Neural progenitor cell (in vitro differentiated cells): Measurements from ENCODE around the gene CD101.

ENCODE experiments used
- CTCF ChIP-seq: fragments of 200-600 bp; sonication (generic); IDR thresholded peaks from 2 replicates; pipeline ENCODE4 v1.5.1; 2017; ENCODE audit warnings: antibody characterized with exemption, mild to moderate bottlenecking
- EZH2 ChIP-seq: fragments of 200-600 bp; sonication (generic); IDR thresholded peaks from 2 replicates; pipeline ENCODE4 v1.6.1; 2017; ENCODE audit warnings: antibody characterized with exemption, mild to moderate bottlenecking, moderate library complexity
- EZH2phosphoT487 ChIP-seq: fragments of 200-600 bp; sonication (generic); IDR thresholded peaks from 2 replicates; pipeline ENCODE4 v1.6.1; 2017; ENCODE audit warnings: antibody characterized with exemption

GRCh38 chr1:117044217-117044616 lies 42.7 kb downstream of the CD101 start:
- TF ChIP-seq EZH2 (no peak), CTCF (no peak), EZH2phosphoT487 (no peak)
